NCI-H2227 (cell line): Measurements from ENCODE around the gene PODXL.

Experiments used
- DNase-seq: peaks from one replicate; lab custom pipeline; 2025; ENCODE audit not compliant: unreplicated experiment; lab: John Stamatoyannopoulos, UW

The PODXL gene

GRCh38 chr7:131568510-131568909 is 12.1 kb upstream of the PODXL start:
- no peak for DNase-seq

DNA sequence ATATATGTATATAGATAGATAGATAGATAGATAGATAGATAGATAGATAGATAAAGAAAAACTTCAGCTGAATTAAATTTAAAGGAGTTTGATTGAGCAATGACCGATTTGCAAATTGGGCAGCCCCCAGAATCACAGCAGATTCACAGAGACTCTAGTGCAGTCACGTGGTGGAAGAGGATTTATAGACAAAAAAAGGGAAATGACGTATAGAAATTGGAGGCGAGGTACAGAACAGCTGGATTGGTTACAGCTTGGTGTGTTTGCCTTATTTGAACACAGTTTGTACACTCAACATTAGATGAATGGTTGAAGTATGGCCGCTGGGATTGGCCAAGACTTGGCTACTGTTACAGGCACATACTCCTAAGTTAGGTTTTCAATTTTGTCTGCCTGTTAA is 8.2 kb upstream of the PODXL start:
- DNase-seq, result no peak

DNA sequence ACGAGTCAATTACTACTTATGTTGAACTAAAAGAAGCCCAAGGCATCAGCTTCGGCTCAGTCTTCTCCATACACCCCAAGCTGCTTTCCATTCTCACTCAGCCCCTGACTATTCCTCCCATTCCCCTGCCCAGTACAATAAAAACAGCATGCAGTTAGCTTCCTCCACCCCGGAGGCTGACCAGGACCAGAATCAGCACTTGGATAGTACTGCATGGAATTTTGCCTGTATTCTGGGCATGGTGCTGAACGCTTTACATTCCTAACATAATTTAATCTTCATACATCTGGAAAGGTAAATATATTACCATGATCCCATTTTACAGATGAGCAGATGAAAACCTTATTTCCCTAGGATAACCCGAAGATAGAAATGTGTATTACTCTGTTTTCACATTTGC is 7.5 kb upstream of the PODXL start:
- DNase-seq, result no peak

DNA sequence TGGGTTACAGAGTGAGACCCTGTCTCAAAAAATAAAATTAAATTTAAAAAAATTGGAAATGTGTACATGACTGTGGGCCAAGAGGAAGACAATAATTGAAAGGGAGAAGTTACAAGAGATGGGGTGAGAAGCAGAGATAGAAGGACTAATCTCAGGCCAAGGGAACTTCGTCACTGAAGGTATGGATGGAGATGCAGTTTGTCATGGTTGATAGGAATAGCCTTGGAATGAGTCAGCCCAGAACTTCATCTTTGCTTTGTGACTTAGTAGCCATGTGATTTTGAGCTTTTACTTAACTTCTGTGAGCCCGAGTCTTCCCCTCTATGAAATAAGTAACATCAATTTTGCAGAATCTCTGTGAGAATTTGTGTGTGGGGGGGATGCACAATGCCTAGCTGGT is 6.5 kb upstream of the PODXL start:
- no peak for DNase-seq

DNA sequence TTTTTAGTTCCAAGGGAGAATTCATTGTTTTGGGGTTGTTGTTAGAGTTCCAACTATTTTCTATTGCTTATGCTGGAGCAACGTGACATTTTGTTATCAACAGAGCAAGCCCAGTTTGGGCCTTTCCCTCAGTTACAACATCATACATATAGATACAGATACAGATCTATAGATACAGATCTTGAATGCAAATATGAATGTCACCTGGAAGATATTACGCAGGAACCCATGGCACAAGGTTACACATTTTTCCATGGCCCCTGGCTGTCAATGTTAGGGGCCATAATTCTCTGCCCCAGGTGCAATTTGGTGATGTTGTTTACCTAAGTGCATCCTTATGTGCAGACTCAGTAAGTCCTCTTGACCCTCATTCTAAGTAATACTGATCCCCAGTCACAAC is 3.6 kb upstream of the PODXL start:
- DNase-seq, result no peak

GRCh38 chr7:131557652-131558385 is 1.4 kb upstream of the PODXL start:
- peak; percentile 45 for DNase-seq

DNA sequence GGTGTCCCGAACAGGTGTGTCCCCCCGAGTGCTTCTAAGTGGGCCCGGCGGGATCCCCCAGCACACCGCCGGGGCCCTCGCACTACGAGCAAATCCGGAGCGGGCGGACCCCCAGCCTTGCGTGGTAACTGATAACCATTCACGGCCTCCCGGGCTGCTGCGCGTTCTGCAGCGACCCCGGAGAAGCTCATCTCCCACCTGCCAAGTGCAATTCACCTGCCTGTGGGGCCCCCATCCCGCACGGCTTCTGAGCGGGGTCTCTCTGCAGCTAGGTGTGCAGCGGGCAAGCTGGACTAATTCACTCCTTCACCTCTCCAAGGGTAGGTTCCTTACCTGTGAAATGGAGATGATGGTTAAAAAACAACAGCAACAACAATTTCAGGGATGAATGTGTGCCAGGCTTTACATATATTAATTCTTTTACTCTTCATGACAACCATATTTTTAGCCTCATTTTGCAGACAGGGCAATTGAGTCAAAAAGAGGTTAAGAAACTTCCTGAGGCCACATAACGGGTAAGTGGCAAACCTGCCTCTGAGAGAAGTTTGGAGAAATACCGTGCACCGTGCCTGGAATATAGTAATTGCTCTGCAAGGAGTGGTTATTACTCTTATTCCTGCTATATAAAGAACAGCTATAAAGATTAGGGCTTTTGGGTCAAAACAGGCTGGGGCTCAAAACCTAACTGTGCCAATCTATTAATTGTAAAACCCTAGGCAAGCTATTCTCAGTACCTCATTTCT is 652 bp upstream of the PODXL start:
- DNase-seq, result peak; percentile 79

GRCh38 chr7:131555552-131556052 is 826 bp downstream of the PODXL start:
- DNase-seq, result no peak

DNA sequence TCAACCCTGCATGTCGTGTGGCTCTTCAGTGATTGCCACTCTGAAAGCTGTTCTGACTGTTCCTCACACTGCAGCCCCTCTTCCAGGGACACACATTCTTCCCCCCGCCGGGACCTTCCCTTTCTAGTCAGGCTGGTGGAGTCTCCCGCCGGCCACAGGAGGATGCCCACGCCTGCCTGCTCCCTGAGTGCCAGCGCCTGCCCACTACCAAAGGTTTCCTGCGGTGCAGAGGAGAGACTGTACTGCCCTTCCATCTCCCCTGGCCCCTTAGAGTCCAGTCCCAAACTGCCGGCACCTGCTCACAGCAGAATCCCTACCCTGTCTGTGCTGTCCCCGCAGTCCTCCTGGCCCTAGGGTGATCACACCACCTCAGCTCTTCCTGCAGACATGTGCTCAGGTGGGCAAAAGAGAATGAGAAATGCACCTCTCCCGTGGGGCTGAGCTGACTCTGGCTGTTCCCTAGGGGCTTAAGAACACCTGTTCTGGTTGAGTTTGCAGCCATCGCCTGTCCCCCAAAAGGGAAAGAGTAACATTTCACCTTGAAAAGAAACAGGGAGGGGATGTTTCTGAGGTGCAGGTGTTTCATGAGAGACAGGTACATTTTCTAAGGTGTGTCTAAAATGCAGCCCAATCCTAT is 1.4 kb downstream of the PODXL start:
- DNase-seq, result no peak

DNA sequence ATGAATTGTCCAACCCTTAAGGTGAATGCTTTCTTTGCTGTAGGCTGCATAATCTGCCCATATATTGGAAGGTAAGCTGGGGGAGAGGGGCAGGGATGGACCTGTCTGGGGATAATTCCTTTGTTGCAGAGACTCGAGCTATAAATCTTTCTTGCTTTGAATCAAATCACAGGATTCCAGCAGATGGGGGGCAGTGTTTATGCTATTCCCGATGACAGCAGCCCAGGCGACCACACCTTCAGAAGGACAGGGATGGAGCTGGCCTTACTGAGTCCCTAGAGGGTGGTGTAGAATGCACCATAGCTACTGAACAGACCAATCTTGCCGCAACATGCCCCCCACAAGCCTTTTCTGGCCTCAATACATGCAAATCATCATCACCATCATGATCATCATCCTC is 2.5 kb downstream of the PODXL start:
- DNase-seq, result no peak

DNA sequence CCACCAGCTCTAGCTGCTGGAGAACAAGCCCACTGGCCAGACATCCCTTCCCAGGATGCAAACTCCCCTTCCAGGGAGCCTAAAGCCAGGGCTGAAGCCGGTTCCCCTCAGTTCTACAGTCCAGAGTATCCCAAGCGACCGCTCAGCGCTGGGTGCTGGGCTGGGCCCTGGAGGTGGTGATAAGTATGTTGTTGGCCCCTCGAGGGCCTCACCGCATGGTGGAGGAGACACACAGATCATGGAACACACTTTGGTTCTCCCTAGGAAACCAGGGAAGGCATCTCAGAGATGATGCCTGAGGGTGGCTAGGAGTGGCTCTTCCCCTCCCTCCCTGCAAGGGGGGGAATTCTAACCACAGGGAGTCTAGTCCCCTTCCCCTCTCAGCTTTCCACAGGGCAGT is 4.4 kb downstream of the PODXL start:
- DNase-seq, result no peak

DNA sequence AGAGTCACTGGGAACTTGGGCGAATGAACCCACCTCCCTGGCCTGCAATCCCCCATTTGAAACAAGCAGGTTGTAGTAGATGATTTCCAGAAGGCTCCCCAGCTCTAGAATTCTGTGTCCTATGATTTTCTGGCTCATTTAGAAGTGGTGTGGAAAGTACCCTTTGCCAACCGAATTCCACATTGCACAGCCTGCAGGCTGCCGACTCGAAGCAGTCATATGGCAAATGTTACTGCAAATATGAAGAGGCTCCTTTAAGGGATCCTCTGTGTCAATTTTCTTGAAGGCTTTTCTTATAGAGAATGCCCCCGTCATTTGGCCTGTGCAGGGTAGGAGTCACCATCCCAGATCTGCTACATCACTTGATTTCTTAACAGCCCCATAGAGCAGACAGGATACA is 5.6 kb downstream of the PODXL start:
- DNase-seq, result no peak

DNA sequence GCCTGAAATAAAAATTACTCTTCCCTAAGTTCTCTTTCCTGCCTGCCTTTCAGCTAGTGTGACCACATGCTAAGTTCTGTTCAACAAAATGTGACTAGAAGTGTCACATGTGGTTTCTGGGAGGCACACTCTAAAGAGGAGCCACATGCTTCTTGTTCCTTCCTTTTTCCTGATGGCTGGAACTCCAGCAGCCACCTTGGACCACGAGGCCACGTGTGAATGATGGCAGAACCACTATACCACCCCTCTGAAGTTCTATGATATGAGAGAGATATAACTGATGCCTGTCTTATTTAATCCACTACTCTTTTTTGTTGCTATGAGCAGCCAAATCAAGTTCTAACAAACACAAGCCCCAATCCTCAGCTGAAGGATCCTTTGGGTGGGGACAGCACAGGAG is 8.1 kb downstream of the PODXL start:
- no peak for DNase-seq

GRCh38 chr7:131547589-131547988 is 8.8 kb downstream of the PODXL start:
- DNase-seq, result no peak

DNA sequence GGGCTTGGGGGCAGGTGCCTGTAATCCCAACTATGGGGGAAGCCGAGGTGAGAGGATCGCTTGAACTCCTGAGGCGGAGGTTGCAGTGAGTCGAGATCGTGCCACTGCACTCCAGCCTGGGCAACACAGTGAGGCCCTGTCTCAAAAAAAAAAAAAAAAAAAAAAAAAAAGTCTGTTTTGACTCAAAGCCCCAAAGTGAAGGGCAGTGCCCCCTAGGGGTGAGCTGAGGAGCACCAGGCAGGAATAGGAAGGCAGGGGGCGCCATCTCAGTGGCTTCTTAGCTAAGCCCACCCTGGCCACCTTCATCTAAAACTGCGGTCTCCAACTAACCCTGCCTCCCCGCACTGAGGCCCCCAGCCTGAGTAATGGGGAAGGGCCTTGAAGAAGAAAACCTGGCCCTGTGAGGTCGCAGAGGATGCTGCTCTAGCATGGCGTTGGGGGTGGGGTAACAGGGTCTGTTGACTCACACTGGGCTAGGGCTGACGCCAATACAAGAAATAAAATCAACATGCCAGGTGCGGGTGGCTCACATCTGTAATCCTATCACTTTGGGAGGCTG is 9.8 kb downstream of the PODXL start:
- peak; percentile 38 for DNase-seq

GRCh38 chr7:131546126-131546525 is 10.3 kb downstream of the PODXL start:
- no peak for DNase-seq

DNA sequence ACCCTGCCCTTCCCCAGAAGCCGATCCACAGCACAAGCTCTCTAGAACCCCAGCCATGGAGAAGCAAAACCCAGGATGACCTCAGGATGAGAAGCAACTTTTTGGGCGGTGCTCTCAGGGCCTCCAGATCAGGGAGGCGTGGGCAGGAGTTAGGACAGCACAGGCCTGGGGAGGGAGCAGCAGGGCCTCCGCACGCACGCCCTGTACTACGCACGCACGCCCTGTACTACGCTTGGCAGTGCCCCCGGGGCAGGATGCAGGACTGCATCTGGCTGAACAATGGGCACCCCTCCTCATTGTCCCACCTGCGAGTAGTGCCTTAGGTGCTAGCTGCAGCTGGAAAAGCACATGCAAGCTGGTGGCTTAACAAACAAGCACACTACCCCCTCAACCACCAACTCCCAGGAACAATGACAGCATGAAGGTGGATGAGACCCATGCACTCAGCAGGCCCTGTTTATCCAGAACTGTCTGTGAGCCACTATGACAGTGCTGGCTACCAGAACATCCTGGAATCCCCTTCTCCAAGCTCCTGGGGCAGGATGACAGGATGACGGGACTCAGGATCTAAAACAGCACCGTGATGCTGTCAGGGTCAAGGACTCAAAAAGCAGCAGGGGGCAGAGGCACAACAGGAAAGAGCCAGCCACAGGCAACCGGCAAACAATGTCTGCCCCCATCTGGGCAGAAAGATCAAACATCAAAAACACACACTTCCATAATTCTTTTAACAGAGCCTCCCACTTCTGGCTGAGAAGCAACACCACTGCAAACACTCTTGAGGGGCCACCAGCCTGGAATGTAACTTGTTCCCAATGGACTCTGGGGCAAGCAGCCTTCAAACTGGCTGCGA is 11.8 kb downstream of the PODXL start:
- peak; percentile 68 for DNase-seq

GRCh38 chr7:131544021-131544420 is 12.4 kb downstream of the PODXL start:
- DNase-seq, result no peak

- DNase-seq, result no peak
These were observed 13.1 kb downstream of the PODXL start for GRCh38 chr7:131543298-131543697.

GRCh38 chr7:131540491-131541162 is 15.8 kb downstream of the PODXL start:
- DNase-seq, result no peak
